GM21447 (cell line): ENCODE data around the gene ITPR1.

Experiments
- ATAC-seq: cut with Tn5 transposase; IDR thresholded peaks from one replicate; pipeline ENCODE4 v1.9.1; 2021; ENCODE audit not compliant: unreplicated experiment

The ITPR1 gene

DNA sequence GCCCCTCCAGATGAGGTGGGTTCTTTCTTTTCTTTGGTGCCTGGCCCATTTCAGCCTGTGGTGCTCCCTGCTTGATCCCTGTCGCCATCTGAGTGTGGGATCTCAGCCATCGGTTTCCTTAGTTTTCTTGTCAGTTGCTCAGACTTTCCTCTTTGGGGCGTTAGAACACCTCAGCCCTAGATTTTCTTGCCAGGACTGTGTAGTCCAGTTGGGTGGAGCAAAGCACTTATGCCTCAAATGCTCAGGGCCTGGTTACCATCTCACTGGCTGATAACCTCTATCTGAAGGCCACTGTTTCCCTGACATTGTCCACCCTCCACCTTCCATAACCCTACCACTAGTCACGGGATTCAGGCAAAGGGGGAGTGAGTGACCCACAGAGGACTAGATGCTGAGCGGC lies 277.4 kb downstream of the ITPR1 start:
- no peak for ATAC-seq

DNA sequence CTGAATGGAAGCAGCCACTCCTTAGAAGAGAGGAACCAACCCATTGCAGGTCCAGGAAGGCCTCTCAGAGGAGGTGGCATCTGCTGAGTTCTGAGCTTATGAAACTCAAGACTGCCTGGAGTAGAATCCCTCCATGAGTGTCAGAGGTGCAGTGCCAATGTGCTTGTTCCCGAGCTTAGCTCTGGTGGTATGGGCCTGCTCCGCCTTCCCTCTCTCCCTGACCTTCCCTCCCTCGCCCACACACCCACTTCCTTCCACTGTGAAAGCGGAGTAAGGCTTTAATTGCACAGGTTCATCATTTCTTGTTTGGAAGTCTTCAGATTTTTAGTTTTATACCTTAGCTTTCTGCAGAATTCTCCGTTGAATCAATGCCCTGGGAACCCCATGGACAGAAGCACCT lies 278.1 kb downstream of the ITPR1 start:
- no peak for ATAC-seq

DNA sequence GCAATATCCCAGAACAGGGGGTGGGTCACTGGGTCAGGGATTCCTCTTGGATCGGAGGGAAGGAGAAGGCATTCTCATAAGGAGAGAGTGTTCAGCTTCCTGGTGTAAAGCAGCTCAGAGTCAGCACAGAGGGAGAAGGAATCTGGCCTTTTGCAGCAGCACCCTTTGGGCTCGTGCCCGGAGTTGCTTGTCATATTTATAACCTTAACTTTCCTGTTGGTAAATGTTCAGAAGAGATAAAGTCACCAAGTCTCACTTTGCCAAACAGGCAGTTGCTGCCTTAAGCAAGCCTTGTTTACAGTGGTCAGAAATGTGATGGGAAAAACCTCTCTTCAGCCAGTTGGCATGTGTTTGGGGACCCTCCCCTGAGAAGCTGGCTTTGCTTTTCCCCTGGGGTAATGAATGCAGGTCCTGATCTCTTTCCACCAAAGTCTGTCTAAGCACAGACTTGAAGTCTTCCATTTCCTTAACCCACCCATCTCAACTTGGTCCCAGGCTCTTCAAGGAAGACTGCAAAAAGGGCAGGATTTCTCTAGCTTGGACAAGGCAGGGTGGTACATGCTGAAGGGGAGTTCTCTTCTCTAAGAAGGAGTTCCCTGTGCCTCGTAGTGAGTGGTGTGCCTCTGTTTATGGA lies 279.1 kb downstream of the ITPR1 start:
- ATAC-seq, result no peak

DNA sequence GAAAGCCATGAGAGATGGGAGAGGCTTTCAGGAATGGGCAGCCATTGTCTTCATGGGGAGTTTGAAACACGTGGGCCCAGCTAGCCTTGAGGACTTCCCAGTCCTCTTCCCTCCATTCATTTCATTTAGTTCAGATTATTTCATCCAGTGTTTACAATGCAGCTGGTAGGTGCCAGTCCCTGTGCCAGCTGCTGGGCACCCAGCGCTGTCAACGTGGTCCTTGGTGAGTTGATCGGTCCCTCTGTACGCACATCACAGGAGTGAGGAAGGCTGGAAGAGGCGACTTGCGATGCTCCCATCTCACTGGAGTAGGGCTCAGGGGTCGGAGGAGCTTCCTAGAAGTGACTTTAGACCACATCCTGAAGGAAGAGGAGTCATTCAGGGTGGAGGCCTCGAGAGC lies 279.7 kb downstream of the ITPR1 start:
- no peak for ATAC-seq

DNA sequence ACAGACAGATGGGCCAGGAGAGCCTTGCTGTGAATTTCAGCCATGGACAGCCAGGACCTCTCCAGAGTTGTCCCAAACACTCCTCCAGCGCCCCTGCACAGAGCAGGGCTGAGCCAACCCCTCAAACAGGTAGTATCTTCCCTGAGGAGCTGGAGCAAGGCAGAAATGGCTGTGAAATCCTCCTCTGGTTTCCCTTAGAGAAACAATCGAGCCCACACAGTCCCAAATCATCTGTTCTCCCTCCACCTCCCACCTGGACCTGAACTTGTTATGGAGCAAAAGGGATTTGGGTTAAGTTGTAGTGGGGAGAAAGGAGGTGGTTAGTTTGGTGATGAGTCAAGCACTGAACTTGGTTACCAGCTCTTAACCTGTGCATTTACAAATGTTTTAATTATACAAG lies 280.4 kb downstream of the ITPR1 start:
- ATAC-seq, result no peak

DNA sequence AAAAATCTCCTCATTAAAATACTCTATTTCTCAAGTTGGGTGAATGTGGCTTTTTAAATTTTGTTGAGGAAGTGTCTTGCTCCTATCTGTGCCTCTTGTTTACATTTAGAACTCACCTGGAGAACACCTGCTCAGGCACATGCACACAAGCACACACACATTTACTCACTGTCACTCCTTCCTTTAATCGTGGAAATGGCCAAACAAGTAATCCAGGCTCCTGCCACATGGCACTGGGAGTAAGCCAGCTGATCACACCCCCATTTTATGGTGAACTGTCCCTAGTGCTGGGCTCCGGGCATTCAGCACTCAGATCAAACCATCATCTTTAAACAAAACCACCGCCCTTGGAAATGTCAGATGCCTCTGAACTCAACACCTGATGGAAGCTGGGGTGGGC lies 281.4 kb downstream of the ITPR1 start:
- ATAC-seq, result no peak

DNA sequence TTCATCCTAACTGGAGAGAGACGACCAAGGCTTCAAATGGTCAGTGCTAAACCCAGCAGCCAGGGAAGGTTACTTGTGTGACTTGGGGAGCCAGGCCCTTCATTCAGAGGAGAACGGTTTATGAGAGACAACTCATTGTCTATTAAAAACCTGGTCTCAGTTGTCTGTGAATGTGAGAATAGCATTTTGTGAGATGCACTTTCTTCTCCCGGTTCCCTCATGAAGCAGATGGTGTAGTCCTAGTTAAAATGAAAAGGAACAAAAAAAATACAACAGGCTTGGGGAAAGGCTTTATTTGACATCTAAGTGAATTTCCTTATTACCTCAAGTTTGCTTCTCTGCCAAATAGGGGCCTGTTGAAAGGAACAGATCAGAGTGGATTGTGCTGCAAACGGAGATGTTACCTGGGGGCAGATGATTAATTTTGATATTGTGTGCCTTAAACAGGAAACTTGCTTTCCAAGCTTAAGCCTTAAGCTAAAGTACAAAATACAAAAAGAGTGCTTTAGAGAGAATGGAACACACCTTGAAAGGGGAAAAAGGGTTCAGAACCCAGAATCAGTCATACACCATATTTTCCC lies 283.3 kb downstream of the ITPR1 start:
- peak; percentile 46 for ATAC-seq

DNA sequence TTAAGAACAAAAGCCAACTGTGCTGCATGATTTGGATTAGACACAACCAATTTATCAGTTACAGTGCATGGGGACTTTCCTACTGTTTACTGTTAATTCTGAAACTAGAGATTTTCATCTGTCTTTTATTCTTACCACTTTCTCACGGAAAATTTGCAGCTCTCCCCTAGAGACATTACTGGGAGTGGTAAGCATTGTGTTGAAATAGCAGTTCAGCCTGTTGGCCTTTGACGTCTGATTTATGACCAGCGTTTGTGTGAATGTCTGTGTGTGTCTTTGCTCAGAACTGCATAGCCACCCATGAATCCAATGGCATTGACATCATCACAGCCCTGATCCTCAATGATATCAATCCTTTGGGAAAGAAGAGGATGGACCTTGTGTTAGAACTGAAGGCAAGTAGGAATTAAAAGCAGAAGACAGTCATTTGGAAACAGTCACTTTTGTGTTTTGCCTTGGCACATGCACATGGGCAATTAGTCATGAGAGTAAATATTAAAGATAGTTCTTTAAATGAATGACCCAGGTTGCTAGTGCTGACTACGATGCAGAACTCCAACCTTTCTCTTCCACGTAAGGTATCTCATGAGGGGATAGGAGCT lies 283.9 kb downstream of the ITPR1 start:
- ATAC-seq, result peak; percentile 65

DNA sequence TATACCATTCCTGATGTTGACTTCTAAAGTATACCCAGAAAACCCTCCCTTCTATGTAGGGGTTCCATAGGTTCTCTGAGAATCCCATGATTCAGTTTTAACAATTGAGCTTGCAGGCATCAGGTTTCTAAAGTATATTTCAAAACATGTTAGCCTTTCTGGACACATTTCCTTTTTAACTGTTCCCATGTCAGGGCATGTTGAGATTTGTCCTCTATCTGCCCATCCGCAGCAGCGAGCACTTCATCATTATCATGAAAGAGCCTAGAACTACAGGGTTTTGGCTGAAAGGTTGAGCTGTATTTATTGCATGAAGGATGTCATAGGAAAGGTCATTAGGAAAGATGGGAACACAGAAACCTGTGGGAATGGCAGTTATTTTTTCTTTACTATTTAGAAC lies 285.0 kb downstream of the ITPR1 start:
- ATAC-seq, result no peak

DNA sequence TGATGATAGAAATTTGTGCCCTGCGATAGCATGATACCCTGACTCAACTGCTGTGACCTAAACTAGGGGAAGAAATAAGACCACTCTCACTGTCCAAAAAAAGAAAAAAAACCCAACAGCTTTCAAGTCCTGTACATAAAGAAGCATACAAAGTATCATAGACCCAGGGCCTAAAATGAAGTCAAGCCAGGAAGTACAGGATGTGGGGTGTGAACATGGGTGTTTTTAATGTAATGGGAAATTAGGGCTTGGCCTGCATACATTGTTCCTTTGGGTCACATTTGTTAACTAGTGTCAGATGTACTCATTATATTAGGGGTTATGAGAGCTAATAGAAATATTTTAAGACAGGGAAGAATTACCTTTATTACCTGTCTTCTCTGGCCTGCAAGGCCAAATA lies 285.6 kb downstream of the ITPR1 start:
- ATAC-seq, result no peak

DNA sequence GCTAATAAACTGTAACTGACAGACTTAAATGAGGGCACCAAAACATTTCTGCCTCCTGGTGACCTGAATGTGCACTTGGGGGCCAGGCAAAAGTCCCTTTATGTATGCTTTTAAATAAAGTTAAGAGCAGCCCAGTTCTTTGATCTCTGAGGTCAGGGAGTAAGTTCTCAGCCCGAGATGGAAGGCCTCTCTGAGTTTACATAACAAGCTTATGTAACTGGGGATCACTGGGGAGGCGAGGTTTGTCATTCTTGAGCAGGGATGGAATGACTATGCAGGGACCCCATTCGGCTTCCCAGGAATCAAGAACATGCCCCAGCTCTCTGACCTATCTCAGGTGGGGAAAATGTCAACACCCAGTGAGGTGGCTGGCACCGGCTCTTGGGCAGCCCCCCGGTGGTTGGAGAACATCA lies 287.4 kb downstream of the ITPR1 start:
- no peak for ATAC-seq

DNA sequence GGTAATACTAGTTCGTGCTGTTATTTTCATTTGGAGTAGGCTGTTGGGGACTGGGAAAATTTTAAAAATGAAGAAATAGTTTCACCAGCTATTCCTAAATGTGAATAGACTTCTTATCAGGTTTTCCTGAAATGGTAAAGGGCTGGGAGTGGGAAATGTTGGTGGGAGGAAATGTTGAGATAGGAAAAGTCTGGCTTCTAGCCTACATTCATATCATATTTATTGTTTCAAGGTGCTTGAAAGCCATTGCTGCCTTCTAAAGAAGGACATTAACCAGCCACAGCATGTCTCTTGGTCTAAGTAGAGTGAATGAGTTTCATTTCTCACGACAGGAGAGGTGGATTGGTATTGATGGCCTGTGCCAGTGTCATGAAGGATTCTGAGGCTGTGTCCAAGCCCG lies 288.9 kb downstream of the ITPR1 start:
- ATAC-seq, result no peak

DNA sequence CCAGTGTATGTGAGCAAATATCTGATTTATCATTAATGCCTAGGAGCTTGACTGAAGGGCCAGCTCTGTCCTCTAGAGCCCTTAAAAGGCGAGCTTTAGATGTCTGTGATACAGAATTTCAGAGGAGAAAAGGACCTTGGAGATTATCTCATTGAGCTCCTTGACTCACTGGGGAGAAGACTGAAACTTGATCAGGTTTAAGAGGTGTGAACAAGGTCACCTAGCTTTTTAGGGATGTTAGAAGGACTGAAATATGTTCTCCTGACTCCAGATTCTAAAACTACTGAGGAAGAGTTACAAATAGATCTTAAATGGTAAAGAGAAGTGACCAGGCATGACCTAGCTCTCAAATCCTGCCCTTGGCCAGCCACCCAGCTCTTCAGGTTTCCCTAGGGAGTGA lies 292.4 kb downstream of the ITPR1 start:
- no peak for ATAC-seq

DNA sequence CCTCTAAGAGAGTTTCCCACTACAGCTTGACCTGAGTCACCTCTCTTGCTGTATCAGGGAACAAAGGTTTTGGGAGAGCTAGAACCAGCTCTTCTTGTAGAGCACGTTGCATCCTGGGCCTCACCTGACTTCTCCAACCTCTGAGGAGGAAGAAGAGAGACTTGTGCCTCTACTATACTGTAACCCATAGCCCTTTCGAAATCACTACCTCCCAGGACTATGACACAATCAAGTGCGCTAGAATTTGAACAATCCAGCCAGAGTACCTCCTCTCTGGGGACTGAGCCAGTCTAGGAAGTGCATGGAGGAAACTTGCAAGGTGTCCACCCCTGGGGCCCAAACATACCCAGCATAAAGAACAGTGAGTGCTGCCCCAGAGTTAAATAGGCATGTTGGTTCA lies 293.3 kb downstream of the ITPR1 start:
- no peak for ATAC-seq

DNA sequence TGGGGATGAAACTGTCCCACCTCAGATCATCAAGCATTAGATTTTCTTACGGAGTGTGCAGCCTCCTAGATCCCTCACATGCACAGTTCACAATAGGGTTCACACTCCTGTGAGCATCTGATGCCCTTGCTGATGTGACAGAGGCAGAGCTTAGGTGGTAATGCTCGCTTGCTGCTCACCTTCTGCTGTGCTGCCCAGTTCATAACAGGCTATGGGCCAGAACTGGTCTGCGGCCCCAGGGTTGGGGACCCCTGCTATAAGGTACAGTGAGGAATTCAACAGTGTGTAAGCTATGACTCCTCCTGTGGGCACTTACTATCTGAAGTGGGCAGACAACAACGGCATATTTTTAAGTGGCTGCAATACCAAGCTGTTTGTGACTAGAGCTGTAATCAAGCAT lies 298.2 kb downstream of the ITPR1 start:
- no peak for ATAC-seq

DNA sequence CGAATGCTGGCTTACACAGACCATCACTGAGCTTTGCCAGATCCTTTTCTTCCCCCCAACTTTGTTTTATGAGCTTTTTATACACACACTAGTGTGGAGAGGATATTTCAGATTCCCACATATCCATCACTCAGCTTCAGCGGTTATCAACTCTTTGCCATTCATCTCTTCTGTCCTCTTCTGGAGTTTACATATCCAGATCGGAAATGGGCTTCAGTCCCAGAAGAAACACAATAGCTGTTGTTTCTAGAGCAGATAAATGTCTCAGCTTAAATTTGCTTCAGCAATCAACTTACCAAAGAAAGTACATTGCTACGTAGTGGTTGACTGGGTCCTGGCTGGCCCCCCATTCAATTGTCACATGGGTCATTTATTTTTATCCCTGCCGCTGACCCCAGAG lies 300.2 kb downstream of the ITPR1 start:
- no peak for ATAC-seq

DNA sequence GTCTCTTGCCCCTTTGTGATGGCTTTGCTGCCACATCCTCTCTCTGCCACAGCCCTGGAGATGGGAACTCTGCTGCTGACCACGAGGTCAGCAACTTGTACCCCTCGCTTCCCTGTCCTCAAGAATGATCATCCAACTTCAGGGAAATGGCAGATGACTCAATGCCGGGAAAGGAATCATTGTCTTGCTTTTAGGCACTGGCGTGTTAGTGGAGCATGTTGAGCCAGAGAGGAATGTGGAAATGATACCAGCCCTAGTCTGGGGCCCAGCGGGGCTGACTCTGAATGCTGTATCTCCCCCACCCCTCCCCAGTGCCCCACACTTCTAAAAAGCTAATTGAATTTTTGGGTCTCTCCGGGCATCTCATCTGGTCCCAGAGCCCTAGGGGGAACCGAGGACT lies 301.2 kb downstream of the ITPR1 start:
- no peak for ATAC-seq

DNA sequence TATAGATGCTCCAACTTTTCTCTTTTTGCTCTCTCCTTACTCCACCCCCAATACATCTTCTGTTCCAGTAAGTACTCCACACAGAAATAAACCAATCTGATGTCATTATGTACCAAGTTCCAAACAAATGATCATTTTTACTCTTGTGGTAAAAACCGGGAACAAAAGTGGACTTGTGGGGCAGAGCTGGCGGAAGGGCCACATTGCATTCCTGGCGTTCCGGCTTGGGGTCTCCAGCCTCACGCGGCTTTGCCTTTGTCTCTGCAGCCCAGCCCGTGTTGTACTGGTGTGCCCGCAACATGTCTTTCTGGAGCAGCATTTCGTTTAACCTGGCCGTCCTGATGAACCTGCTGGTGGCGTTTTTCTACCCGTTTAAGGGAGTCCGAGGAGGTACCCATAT lies 301.6 kb downstream of the ITPR1 start:
- ATAC-seq, result no peak

DNA sequence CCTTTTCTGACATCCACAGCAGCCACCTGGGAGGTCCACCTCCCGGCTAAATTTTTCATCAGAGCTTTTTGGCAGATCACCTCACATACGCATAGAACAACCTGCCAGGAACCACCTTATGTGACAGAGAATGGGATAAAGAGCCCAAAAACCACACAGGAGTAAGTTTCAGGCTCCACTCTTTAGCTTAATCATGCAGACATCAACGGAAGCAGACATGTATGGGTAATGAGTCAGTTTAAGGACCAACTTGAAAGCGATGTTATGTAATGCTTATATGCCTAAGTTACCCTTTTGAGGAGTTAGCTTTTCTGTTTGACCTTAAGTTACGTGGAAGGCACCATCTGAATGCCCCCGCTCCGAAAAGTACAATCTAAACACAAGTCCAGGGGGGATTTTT lies 302.8 kb downstream of the ITPR1 start:
- ATAC-seq, result no peak

DNA sequence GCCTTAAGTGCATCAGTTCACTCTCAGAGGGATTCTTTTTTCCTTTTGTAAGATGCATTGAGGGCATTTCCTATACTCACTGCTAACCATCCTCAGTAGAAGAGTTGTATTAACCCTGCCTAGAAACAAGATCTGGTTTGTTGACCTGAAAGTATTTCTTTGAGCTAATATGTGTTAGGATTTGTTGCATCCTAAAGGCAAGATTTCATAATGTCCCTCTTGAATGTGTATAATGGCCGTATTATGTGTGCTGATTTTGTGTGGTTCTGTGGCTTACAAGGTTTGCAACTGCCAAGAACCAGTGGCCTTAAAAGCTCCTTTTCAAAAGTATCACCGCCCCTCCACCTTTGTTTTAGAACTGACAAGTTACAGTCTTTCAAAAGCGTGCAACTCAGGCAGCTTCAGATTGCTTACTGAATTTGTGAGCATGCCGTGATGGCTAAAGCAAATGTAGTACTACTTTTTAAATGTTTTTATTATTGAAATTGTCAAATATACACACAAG lies 304.1 kb downstream of the ITPR1 start:
- no peak for ATAC-seq

DNA sequence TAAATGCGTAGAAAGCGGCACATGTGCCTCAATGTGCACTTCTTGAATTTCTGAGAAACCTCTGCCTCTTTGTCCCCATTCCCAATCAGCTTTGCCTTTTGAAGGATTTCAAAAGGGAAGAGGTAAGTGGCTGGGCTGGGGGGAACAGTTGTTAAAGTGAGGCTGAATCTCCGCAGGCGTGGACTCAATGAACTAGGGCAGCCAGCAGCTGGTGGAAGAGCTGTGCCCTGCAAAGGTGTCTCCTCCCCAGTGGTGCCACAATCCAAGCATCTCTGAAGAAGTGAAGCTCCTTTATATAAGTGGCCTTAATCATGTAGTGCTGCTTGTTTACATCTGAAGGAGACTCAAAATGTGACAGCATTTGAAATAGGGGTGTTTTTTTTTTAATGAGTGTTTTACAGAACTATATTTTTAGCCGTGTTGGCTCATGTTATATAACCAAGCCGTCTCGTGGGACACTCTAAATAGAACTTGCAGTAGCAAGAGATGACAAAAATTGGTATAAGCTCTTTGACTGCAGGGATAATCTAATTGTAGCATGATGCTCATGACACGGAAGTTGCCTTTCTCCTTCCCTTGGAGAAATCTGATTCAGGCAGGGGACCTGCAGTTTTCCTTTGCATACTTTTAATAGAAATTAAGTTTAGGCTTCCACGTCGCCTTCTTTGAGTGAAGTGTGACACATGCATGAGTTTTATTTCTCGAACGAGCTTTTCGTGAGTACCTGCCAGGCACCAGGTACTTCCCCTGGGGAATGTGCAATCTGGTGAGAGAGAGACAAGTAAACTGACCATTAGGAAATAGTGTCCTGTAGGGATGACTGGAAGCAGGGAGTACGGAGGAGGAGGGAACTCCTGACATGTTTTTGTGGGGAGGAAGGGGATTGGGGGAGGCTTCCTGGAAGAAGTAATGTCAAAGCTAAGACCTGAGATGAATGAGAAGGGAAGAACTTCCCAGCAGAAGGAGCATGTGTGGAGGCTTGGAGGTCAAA lies 306.4 kb downstream of the ITPR1 start:
- no peak for ATAC-seq

DNA sequence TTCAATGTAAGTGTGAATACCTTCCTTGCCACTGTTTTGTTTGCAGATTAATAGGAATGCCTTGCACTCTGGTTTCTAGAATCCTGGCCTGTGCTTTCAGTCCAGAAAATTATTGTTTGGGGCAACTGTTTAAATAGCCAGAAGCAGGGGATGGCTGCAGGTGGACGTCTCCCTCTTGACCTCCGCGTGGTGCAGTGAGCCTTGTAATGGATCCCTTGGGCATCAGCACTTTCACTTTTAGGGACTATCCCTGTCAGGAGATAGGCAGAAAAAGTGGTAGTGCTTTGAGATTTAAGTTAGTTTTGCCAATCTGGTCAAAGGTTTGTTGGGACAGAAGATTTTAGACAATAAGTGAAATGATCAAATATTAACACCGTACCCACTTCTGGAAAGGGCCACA lies 307.4 kb downstream of the ITPR1 start:
- no peak for ATAC-seq
